GM19351 (cell line): ENCODE data around the gene CDHR3.

ENCODE experiments used
- ATAC-seq: cut with Tn5 transposase; IDR thresholded peaks from one replicate; pipeline ENCODE4 v1.9.1; 2021; ENCODE audit warnings: mild to moderate bottlenecking, moderate library complexity; ENCODE audit not compliant: unreplicated experiment

CDHR3 gene

DNA sequence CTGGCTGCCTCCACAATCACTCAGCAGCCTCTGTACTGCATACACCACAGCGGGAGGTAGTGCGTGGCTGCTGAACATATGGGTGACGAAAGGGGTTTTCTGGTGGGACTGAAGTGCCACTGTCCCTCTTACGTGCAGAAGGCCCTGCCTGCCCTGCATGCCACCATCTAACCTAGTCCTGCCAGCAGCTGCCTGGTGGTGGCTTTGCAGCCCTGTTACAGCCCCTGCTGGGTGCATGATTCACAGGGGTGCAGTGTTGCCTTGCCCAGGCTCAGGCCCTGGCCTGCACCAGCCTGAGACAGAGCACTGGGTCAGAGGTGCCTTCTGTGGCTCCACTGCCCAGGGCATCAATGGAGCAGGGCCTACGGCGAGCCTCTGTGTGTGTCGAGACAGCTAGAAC is 98.9 kb downstream of the CDHR3 start:
- ATAC-seq: no peak

DNA sequence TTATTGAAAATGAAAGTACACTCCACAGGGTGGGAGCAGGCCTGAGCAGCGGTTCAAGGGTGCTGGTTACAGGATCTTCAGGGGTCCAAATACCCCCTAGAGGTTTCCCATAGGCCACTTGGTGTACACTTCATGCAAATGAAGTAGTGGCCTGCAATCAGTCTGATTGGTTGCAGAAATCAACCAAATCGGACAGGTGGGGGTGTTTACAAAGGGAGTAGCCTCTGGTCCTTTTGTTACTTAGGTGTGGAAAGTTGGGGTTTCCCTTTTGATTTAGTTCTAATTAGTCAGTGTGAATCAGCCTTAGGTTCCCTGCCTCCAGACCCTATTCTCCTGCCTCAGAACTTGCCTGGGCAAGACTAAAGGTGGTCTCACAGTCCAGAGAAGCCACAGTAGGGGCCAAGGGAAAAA is 99.5 kb downstream of the CDHR3 start:
- ATAC-seq: no peak

DNA sequence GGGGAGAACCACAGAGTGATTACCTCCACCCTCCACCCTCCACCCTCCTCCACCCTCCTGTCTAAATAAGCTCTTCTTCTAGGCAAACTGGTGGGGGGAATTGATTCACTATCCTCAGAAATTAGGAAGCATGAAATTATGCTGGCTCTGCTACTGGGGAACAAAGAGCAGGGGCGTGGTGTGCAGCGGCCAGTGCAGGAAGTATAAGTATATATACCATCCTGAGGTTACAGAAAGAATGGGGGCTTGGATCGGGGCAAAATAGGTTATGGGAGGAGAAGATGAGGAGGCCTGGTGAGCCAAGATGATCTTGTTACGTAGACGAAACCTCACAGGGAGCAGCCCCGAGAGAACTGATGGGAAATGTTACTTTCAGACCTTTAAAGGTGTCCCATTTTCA is 100.0 kb downstream of the CDHR3 start:
- ATAC-seq: no peak

DNA sequence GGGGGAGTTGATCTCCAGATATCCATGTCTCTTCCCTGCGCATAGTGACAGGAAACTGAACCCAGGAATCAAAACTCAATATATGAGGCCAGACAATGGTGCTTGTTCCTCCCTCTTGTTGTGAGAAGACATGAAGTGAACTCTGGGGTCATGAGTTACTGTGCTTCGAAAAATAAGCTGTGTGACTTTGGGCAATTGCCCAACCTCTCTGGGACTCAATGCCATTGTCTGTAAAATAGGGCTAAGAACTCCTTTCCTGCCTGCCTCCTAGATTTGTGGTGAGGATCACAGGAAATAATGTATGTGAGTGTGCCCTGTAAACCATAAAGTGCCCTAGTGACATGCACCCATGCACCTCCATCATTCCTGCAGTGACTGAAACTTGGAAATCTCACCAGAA is 100.6 kb downstream of the CDHR3 start:
- ATAC-seq: no peak

DNA sequence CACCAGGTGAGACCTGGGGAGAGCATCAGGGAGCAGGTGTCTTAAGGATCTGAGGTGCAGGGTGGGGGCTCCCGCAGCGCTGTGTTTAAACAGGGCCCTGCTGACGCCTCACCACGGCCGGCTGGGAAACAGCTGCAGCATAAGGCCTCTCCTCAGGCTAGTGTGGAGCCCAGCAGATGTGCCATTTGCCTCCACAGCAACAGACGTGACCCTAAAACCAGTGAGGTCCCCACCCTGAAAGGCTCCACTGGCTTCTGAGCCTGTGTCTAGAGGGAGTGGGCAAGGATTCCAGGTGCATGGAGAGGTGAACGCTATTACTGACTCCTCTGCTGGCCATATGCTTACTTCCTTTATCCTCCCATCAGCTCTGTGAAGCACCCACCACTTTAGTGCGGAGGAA is 101.3 kb downstream of the CDHR3 start:
- no peak for ATAC-seq

DNA sequence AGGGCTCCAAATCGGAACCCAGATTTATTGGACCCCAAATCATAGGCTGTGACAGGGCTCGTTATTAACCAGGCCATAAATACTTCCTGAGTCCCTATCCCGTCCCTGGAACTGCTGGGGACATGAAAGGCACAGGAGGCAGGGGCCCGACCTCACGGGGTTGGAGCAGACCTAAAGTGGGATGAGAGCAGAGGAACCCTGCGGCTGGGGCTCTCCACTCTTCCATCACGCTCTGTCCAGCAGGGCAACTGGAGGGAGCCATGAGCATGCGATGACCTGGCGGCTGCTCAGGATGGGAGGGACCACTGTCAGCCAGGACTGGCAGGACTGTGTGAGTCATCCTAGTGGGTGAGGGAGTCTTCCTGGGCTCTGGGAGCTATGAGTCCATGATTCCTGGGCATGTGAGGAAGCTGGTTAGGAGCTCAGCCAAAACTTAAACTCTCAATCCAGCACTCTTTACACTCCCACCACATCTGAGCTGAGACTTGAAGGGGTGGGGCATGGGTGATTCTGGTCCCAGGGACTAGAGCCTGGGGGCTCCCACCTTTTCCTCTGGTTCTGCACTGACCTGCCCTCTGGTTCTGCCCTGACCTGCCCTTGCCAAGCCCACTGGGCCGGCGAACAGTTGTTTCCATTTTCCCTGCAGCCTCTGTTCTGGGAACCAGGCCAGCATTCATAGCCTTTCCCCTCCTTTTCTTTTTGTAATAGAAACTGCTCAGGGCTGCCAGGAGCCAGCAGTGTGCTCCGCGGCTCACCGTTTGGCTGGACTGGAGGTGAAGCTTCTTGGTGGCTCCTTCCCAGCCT is 101.9 kb downstream of the CDHR3 start:
- ATAC-seq: no peak

DNA sequence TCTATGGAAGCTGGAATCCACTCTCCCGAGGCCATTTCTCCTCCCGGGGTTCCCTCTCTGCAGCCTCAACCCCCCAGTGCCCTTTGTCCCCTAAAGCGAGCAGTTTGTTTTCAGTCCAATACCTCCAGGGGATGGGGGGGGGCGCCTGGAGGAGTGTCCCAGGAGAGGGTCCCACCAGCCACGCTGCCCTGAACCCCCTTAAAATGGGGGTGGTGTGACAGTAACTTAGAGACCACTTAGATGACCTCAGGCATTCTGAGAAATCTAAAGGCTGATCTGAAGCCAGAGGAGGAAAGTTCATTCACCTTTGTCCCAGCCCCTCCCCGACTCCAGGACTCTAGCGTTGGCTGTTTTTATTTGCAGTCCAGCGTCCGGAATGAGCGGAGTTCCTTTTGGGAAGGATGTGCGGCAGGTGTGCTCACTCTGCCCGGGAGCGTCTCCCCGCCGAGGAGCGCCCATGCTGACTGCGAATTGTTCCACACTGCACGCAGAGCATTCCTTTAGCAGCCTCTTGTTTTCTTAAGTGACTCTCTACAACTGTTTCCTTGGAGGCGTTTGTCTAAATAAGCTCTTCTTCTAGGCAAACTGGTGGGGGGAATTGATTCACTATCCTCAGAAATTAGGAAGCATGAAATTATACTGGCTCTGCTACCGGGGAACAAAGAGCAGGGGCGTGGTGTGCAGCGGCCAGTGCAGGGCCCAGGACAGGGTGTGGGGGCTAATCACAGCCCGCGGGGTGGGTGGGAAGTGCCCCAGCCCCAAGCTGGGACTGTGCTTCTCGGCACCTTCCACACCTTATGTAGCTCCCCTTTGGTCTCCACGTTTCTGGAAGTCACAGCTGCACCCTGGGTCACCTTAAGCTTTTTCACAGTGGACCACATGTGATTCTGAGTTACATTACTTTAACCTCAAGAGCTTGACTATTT is 102.8 kb downstream of the CDHR3 start:
- no peak for ATAC-seq

DNA sequence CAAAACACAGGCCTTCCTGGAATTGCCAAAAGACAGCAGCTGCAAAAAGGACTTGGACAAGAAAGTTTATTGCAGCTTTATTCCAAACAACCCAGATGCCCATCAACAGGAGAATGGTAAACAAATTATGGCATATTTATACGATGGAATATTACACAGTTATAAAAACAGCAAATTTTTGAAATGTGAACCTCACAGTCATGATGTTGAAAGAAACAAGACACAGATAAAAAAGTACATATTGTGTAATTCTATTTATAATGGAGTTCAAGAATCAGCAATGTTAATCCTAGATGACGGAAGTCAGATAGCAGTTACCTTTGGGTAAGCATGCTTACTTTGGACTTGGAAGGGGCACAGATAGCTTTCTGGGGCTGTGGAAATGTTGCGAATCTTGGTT is 104.6 kb downstream of the CDHR3 start:
- ATAC-seq: no peak

DNA sequence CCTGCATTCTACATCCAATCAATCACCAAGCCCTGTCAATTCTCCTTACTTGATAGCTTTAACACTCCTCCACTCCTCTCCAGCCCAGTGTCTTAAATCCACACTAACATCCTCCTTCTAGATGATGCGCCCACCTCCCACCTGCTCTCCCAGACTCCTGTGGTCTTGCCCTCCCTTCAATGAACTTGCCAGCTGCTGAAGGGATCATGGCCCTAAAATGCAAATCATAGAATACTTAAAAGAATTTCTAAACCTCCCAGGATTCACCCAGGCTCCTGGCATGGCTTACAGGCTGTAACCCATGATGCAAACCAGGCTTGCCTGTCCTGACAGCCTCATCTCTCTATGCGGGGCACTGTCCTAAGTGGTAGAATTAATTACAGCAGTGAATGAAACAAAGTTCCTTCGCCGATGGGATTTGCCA is 105.5 kb downstream of the CDHR3 start:
- no peak for ATAC-seq

DNA sequence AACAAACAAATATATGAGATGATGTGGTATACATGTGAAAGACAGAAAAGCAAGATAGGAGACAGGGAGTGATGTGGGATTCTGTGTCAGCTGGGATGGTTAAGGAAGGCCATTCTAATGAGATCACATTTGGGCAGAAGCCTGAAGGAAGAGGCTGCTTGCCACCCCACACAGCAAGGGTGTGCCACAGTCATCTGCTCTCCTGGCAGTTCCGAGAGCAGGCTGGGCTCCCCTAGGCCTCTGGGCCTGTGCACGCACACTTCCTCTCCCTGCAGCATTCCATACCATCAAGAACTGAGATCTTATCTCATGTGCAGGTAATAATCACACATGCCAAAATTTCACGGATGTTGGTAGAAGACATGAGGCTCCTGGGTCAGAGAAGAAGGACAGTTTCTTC is 105.9 kb downstream of the CDHR3 start:
- ATAC-seq: no peak

DNA sequence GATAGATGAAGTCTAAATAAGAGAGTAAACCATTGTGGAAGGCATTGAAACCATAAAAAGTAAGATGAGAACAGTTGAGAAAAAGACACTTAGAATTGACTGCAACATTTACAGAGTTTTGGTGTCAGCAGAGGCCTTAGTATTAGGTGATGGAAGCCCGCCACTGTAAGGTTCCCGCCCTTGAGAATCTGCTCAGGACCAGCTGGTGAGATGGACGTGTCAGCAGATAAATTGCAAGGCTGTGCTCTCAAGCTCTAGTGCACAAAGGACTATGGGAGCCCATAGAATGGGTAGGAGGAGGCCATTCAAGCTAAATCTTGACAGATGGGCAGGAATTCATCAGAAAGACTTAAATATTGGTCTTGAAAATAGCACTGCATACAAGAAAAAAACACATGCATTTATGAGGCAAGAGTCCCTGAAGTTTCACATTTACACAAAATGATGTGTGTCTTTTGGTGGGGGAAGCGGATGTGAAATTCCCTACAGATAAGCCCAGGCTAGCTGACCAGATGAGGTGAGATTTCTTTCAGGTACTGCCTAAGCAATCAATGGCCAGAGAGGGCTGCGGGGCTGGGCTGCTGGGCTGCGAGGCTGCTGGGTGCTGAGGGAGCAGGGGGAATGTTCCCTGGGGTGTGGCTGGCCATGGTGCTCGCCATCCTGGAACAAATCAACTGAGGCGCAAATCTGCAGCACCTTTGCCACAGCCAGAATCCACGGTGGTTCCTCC is 106.6 kb downstream of the CDHR3 start:
- no peak for ATAC-seq

DNA sequence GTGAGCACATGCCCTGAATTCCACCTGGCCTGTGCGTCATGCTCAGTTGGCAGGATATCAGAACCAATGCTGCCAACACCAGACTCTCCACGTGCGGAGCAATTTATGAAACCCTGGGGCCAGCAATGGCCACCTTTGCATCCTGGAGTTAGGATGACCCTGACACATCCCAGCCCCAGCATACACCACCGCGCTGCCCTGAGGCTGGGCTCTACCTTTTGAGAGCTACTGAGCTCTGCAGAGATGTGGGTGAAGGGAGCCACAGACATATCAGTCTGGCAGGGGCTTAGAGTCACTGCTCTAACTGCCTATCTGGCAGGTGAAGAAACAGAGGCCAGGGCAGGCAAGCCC is 107.1 kb downstream of the CDHR3 start:
- ATAC-seq: no peak

DNA sequence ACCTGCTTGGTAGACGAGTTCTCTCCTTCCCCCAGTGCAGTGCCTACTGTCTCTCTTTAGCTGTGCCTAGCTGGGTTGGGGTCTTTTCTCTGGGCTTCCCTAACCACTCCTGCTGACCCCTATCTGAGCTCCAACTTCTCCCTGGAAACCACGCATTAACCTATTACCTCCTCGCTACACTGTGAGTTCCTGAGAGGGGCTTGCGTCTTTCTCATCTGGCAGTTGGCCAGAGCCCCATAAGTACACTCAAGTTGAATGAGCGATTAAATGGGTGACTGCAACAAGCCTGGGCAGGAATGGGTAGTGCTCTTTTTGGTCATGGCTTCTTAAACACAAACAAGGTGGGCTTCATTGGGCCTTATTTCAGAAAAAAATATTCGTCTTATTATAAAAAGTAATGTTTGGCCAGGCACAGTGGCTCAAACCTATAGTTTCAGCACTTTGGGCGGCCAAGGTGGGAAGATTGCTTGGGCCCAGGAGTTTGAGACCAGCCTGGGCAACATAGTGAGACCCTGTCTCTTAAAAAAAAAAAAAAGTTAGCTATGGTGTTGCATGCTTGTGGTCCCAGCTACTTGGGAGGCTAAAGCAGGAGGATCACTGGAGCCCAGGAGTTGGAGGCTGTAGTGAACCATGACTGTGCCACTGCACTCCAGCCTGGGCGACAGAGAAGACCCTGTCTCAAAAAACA is 107.6 kb downstream of the CDHR3 start:
- no peak for ATAC-seq

DNA sequence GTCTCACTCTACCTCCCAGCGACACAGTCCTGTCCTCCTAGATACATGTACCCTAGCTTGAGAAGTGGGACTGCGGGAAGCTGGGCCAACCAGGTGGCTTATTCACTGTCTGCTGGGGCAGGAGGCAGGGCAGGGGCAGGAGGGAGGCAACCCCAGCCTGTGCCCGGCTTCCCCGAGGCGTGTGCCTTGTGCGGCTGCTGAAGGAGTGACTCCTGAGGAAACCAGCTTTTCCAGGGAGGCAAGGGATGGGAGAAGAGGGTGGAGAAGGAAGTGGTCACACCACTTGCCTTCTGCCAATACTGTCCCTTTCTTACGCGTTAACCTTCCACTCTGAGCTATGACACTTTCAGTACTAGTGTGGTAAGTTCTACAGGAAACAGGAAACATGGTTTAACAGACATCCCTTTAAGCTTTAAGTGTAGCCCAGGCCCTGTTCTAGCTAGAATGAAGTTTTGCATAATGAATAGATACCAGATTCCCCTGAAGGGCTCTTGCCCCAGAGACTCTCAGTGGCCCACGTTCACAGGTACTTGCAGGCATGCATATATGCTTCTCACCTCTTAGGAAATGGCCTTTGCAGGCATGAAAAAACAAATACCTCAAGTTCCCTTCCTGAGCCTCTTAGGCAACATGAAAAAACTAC is 108.4 kb downstream of the CDHR3 start:
- ATAC-seq: peak; percentile 93

DNA sequence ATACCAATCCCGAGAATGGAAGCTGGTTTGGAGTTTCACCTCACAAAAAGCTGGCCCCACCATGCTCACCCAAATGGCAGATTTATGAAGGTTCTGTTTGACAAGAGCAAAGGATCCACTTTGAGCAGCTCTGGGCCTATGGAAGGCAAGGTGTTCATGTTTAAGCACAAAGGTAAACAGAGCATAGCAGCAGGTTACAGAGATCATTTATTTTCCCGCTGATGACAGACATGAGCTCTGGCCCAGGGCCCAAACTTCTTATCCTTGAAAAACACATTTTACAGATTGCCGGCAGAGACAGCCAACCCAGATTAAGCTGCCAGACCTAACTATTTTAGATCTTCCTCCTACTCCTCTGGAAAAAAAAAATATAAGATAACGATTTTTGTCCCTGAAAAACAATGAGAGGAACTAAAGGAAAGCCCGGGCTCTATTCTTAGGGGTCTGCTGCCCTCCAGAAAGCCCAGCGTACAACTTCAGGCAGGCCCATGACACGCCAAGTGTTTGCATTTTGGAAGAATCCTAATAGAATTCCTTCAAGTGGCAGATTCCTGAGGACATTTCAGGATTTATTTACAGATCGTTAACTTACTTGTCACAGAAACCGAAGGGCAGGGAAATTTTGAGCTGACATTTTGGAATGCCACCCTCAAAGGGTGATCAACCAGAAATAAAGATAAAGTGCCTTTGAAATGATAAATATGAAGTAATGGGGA is 109.1 kb downstream of the CDHR3 start:
- ATAC-seq: peak; percentile 9

DNA sequence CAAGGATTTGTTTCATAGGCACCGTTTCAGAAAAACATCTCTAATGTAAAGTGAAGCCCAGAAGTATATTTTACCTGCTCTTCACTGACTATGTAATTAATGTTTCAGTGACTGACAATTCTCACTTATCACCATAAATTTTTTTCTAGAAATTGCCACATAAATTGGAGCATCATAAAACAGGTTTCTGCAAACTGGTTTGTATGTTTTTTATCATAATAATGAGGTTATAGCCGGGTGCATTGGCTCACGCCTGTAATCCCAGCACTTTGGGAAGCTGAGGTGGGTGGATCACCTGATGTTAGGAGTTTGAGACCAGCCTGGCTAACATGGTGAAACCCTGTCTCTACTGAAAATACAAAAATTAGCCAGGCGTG is 109.6 kb downstream of the CDHR3 start:
- no peak for ATAC-seq

DNA sequence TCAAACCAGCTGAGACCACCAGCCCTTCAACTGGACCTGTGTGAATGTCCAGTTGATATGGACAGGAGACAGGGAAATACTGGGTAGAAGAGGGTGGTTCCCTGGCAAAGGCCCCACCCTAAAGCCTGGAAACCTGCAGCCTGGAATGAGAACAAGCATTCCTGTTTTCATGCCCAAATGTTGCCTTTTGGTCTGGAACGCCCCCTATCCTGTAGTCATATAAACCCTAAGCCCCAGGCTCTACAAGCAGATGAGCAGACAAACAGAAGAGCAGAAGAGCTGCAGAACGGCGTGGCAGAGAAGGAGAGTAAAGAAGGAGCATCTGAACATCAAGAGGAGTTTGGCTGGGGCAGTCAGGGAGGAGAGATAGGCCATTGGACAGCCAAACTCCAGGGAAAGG is 110.6 kb downstream of the CDHR3 start:
- ATAC-seq: no peak

DNA sequence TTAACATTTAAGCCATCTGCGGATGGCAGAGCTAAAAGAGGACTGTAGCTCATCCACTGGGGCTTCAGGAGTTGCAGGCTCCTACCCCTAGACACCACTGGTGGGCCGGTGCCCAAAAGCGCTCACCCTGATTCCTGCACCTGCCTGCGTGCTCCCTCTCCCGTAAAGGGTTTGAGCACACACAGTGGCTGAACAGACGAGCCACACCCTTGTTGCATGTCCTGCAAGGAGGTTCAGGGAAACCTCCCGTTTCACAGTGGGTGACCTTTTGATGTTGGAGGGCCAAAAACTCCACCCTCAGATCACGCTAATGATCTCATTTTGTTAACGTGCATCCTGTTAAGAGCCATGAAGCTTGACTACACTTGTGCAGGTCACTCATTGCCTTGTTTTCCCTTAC is 111.2 kb downstream of the CDHR3 start:
- peak; percentile 24 for ATAC-seq

DNA sequence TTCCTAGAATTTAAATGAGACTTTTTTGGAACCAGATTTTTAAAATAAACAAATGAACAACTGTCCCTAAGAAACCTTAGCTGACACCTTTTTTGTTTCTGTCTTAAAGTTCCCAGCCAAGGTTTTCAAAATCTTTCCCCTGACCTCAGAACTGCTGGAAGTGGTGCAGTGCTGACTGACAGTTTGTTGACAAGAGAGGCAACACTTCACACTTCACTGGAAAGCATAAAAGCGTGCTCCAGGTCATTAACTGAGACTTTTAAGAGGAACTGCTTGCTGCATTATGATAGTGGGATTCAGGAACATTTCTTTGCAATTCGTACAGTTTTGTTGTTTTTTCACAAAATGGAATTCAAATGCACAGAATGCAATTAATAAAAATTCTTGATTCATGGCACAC is 112.9 kb downstream of the CDHR3 start:
- ATAC-seq: no peak

DNA sequence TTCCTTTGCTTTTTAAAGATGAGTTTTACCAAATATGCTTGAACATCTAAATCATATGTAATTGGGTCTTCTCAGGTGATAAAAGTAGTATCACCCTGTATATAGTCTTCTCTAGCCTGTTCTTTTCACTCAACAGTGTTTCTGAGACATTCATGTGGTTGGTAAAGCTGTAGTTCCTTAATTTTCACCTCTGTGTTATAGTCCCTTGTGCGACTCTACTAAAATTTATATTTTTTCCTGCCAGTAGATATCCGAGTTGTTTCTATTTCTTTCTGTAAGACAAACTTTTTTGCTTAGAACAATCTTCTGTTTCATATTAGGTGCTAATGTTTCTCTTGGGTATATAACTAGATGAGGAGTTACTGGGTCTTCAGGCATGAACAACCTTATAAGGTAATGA is 113.5 kb downstream of the CDHR3 start:
- no peak for ATAC-seq
